Choroid plexus epithelial cell (primary cell): ENCODE data around the gene LACC1.
A peak's percentile ranks its signal among the peaks of the same experiment; 100 is the strongest.

Experiments used
- DNase-seq: peaks from one replicate; pipeline ENCODE4 v3.0.0-alpha.2; 2010; ENCODE audit warnings: low read depth
- H3K4me3 ChIP-seq: 2 replicates; pipeline ENCODE4 v1.5.1; 2011; ENCODE audit warnings: low read depth, mild to moderate bottlenecking, control low read depth, low read length, moderate library complexity
- CTCF ChIP-seq: conservative IDR thresholded peaks from 2 replicates; pipeline ENCODE4 v1.5.1; 2011; ENCODE audit warnings: low read depth, mild to moderate bottlenecking, control low read depth, inconsistent platforms, low read length, moderate library complexity

The LACC1 gene

GRCh38 chr13:43874504-43875092, 5.1 kb upstream of the LACC1 start:
- peak; percentile 62 for DNase-seq
- H3K4me3 ChIP-seq: no peak overlapping the region
- peak; percentile 48 for TF ChIP-seq CTCF

DNA sequence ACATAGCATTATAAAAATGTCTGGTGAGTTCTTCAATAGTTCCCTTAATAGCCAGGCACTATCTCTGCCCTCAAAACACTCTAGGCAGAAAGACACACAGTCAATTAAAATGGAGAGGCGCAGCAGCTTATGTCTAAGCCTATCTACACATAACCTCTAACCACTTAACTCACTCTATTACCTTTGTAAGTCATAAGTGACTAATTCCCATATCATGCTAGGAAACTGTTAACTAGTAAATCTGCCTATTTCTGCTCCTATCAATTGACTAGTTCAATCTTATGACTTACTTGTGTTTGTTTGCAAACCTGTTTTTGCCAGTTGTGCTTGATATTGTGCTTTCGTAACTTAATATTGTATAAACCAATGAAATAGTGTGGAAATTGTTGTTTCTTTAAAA, 3.3 kb upstream of the LACC1 start:
- DNase-seq: no peak
- H3K4me3 ChIP-seq: no peak overlapping the region
- no peak for TF ChIP-seq CTCF

DNA sequence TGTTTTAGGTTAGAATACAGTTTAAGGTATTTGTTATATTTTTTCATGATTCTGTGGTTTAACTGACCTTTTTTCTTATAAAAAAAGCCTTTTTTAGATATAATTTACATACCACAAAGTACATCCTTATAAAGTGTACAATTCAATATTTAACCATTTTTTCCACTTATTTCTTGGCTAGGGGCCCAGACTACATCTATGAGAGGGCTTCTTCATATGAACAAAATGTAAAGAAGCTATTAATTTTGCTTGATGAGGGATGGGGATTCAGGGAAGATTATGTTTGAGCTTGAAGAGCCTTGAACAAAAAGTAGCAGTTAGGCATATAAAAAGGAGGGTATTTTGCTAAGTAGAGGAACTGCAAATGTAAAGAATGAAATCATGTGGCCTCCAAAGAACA, 2.4 kb upstream of the LACC1 start:
- no peak for TF ChIP-seq CTCF
- H3K4me3 ChIP-seq: no peak overlapping the region
- no peak for DNase-seq

GRCh38 chr13:43877766-43878165, 1.9 kb upstream of the LACC1 start:
- no peak for DNase-seq
- no peak overlapping the region for H3K4me3 ChIP-seq
- no peak for TF ChIP-seq CTCF

DNA sequence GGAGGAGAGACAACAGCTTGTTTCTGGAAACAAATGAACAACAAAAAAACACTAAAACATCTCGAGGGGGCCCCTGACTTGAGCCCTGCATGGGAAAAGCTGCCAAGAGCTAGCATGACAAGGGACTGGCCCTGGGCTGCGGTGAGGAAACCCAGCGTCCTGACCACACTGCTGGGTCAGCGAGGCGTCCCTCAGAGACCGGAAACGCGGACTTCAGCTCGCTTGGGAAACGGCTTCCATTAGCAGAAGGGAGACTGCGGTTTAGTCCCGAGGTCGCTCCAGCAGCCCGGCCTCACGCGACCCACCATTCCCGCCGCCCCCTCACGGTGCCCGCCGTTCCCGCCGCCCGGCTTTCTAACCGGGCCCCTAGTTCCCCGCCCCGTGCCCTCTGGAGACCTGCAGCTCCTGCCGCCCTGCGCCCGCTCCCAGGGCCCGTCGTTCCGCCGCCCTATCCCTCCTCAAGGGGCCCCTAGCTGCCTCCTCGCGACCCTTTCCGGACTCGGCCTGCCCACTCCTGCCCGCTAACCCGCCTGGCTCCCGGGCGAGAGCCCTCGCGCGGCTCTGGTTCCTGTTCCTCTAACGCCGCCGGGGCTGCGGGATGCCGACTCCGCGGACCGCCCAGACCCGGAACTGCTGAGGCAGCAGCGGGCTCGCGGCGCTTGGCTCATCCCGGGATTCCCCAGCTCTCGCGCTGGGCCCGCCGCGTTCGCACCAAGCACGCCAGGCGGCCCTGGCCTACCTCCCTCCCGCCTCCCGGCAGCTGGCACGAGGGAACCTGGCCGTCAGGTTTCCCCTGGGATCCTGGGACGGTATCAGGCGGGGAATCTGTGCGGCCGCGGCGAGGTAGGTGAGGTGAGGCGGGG, 581 bp upstream of the LACC1 start, which contains the start of gene CCDC122:
Gene CCDC122, minus strand, starts transcription at position 849 of the 863 bp plus-strand sequence. CDS start 10,364 bp downstream, outside the sequence.
- H3K4me3 ChIP-seq: peak within 1 kb of the TSS; percentile 89
- DNase-seq: peak; percentile 90
- no peak for TF ChIP-seq CTCF

DNA sequence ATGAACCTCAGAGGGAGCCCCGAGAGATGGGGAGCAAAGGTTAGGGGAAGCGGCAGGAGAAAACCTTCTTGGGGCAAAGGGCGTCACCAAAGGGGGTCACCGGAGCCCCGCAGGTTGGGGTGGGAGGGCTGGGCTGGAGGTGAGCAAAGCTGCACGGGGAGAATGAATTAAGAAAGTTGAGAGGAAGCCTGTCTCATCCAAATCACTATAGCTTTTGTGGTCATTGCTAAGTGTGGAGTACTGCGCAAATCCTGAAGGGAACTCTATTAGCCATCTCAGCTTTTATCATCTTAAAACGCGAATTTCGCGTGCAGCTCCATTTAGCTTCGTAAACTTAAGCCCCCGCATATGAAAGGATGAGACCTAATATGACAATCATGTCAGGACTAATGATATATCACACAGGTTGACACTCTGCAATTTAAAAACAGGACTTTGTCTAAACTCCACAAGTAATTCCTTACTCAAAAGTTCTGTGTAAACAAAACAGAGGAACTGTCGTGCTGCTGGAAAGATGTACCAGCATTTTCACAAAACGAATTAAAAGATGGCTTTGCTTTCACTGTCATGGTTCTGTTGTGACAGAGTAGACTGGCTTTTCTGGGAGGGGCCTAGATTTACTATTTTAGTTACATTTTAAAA, 631 bp downstream of the LACC1 start:
- peak overlapping the region; percentile 89 for H3K4me3 ChIP-seq
- no peak for TF ChIP-seq CTCF
- no peak for DNase-seq
